Skeletal muscle satellite cell (primary cell): ENCODE results near the gene FBXO3.

Experiments
- H3K27me3 ChIP-seq: 2 replicates; pipeline ENCODE4 v1.7.0; 2013; ENCODE audit warnings: low read length; ENCODE audit not compliant: control insufficient read depth, insufficient read depth
- H3K36me3 ChIP-seq: 2 replicates; pipeline ENCODE4 v1.7.0; 2013; ENCODE audit warnings: mild to moderate bottlenecking, control low read depth, low read length; ENCODE audit not compliant: insufficient read depth
- H3K4me1 ChIP-seq: 2 replicates; pipeline ENCODE4 v1.7.0; 2013; ENCODE audit warnings: low read length; ENCODE audit not compliant: control insufficient read depth, insufficient read depth
- H3K4me2 ChIP-seq: 2 replicates; pipeline ENCODE4 v1.7.0; 2013; ENCODE audit warnings: mild to moderate bottlenecking, low read length
- H3K4me3 ChIP-seq: 2 replicates; pipeline ENCODE4 v1.7.0; 2013; ENCODE audit warnings: low read length
- H3K9ac ChIP-seq: 2 replicates; pipeline ENCODE4 v1.7.0; 2013; ENCODE audit warnings: mild to moderate bottlenecking, low read depth, low read length, moderate library complexity
- H3K9me3 ChIP-seq: replicated peaks from 2 replicates; pipeline ENCODE4 v1.7.0; 2013; ENCODE audit warnings: mild to moderate bottlenecking, control low read depth, low read length

The FBXO3 gene

DNA sequence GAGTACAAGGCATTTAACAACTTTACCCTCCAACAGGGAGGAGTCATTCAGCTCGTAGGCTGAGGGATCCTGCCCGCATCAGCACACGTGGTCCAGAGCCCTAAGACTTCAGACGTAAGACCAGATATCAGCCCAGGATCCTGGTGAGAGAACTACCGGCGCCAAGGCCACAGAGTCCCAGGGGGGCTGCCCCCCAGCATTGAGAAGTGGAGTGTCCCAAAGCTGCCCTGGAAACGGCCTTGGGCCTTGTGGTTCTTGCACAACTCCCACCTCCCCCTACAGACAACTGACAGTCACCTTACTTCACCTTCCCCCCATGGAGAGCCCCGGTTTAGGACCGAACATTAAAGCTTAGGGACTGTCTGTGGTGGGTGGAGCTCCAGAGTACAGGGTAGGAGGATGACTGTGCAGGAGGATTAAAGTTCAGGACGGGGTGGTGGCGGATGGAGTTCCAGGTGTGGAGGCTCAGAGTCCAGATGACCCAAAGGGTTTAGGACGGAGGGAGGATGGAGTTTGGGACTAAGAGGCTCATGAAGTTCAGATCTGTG, 74.7 kb downstream of the FBXO3 start:
- Histone ChIP-seq H3K9me3 (no peaks in the 10 kb centered on the region), H3K4me2 (peak overlapping the region; percentile 74), H3K36me3 (peaks cover 11% of the 10 kb centered on the region), H3K4me1 (peaks cover 73% of the 10 kb centered on the region), H3K4me3 (peak overlapping the region; percentile 55), H3K9ac (peak overlapping the region; percentile 79), H3K27me3 (no peaks in the 10 kb centered on the region)

DNA sequence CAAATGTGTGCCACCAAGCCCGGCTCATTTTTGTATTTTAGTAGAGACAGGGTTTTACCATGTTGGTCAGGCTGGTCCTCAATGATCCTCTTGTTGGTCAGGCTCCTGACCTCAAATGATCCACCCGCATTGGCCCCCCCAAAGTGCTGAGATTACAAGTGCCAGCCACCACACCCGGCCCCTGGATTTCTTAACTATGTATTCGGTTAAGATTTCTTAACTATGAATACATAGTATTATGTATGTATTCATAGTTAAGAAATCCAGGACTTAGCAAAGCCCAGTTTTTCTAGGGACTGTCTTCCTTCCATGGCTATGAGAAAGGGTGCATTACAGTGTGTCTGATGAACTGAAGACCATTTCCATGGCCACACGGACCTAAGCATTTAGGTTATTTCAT, 75.4 kb downstream of the FBXO3 start:
- no peak overlapping the region for H3K4me2 ChIP-seq
- peaks cover 4% of the 10 kb centered on the region for H3K36me3 ChIP-seq
- no peaks in the 10 kb centered on the region for H3K27me3 ChIP-seq
- H3K9ac ChIP-seq = no peak overlapping the region
- no peak overlapping the region for H3K4me3 ChIP-seq
- no peaks in the 10 kb centered on the region for H3K9me3 ChIP-seq
- H3K4me1 ChIP-seq = peaks cover 73% of the 10 kb centered on the region

DNA sequence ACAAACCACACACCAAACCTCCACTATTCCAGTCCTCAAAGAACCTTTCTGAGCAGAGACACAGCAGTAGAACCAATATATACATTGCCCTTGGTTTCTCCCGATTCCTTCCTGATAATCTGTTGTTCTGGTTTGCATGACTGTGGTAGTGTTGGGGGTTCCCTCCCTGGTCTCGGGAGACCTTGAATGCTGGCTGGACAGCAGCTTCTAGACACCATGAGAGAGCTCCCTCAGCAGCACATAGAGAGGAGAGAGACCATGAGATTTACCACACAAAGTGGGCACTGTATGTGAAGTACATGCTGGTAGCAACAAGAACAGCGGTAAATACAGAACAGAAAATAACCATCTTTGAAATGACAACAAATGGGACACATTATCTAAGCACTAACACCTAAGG, 76.3 kb downstream of the FBXO3 start:
- Histone ChIP-seq H3K36me3 (peaks cover 3% of the 10 kb centered on the region), H3K27me3 (no peaks in the 10 kb centered on the region), H3K9me3 (no peaks in the 10 kb centered on the region), H3K4me3 (no peak overlapping the region), H3K9ac (no peak overlapping the region), H3K4me1 (peaks cover 72% of the 10 kb centered on the region), H3K4me2 (no peak overlapping the region)

DNA sequence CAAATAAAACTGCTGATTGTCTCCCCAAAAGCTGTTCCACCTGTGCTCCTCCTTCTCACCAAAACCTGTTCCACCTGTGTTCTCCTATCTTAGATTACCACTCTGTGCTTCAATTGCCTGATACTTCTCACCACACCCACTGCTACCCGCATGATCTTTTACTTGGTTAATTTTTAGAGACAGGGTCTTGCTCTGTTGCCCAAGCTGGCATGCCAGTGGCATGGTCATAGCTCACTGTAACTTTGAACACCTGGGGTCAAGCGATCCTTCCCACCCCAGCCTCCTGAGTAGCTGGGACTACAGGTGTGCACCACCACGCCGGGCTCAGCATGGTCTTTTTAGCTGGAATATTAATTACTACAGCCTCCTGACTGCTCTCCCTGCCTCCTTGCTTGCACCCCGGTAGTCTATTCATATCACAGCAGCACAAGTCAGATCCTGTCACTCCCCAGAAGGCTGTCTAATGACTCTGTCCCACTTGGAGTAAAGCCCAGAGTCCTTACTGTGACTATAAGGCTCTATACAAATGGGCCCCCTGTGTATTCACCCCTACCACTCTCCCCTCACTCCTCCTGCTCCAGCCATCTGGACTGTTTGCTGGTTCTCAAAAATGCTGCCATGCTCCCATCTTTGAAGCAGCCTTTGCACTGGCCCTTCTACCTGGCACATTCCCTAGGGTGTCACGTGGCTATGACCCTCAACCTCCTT, 77.2 kb downstream of the FBXO3 start:
- Histone ChIP-seq H3K4me1 (peaks cover 71% of the 10 kb centered on the region), H3K9me3 (no peaks in the 10 kb centered on the region), H3K27me3 (no peaks in the 10 kb centered on the region), H3K9ac (no peak overlapping the region), H3K36me3 (no peaks in the 10 kb centered on the region), H3K4me3 (no peak overlapping the region), H3K4me2 (no peak overlapping the region)

DNA sequence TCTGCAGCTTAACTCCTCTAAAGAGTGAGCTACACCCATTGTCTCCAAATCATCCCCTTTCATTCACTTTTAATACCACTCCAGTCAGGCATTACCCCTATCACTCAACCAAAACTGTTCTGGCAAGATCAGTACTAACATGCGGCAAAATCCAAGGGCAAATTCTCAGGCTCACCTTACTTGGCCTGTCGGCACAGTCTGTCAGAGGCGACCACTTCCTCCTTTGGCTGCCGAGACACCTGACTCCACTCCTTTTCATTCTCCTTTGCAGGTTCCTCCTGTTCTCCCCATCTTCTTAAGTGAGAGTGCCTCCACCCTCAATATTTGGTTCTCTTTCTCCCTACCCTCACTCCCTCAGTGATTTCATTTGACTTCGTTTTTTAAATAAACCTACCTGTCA, 77.9 kb downstream of the FBXO3 start:
- H3K9me3 ChIP-seq = no peaks in the 10 kb centered on the region
- H3K36me3 ChIP-seq = no peaks in the 10 kb centered on the region
- H3K27me3 ChIP-seq = no peaks in the 10 kb centered on the region
- peaks cover 71% of the 10 kb centered on the region for H3K4me1 ChIP-seq
- H3K4me2 ChIP-seq = no peak overlapping the region
- no peak overlapping the region for H3K4me3 ChIP-seq
- H3K9ac ChIP-seq = no peak overlapping the region

DNA sequence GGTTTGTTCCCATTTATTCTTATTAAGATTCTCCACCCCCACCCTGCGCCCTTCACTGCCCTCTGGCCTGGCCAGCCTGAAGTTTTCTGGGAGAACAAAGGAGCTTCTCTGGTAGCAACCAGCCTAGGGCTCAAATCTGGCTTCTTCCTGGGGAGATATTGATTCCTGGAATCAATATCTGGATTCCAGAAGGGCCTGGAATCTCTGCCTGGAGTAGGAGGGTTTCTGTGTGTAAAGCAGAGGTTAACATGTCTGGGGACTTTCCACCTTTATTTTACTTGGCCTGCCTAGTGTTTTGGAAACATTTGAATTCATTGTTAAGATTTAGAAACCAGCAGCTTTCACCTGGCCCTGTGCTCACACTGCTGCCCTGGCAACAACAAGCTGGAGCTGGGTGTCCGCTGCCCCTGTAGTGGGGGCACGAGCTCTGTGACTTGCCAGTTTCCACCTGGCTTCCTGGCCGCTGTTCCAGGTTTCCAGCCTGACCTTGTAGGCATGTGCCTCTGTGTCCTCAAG, 79.2 kb downstream of the FBXO3 start:
- Histone ChIP-seq H3K9ac (peak overlapping the region; percentile 23), H3K36me3 (no peaks in the 10 kb centered on the region), H3K4me1 (peaks cover 73% of the 10 kb centered on the region), H3K9me3 (no peaks in the 10 kb centered on the region), H3K4me2 (no peak overlapping the region), H3K4me3 (no peak overlapping the region), H3K27me3 (no peaks in the 10 kb centered on the region)

DNA sequence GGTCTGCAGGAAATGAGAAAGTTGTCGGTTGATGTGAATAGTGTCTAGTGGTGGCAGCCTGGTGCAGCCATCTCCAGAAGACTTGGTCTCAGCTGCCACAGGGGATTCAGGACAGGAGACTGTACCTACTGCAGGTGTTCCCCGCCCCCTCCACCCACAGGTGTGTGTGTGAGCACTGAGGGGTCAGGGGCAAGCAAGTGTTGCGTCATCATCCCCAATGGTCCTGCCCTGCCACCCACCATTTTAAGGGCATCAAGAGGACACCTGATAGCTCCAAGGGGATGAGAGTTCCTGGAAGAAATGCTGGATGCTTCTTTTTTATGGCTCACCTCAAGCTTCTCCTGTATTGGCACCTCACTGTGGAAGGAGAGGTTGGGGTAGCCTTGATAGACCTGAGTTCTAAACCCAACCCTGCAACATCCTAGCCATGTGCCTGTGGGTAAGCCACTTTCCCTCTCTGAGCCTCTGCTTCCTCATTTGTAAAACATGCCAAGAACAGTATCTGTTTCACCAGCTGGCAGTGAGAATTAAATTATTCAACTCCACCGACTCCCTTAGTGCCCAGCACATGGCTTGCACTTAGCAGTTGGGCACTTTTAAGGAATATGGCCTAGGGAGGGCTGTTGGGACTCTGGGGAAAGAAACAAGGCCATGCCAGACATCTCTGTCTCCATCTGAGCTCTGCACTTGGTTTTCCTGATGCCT, 79.8 kb downstream of the FBXO3 start:
- no peak overlapping the region for H3K4me2 ChIP-seq
- no peaks in the 10 kb centered on the region for H3K27me3 ChIP-seq
- no peaks in the 10 kb centered on the region for H3K36me3 ChIP-seq
- no peak overlapping the region for H3K4me3 ChIP-seq
- peaks cover 72% of the 10 kb centered on the region for H3K4me1 ChIP-seq
- peak overlapping the region; percentile 23 for H3K9ac ChIP-seq
- no peaks in the 10 kb centered on the region for H3K9me3 ChIP-seq

DNA sequence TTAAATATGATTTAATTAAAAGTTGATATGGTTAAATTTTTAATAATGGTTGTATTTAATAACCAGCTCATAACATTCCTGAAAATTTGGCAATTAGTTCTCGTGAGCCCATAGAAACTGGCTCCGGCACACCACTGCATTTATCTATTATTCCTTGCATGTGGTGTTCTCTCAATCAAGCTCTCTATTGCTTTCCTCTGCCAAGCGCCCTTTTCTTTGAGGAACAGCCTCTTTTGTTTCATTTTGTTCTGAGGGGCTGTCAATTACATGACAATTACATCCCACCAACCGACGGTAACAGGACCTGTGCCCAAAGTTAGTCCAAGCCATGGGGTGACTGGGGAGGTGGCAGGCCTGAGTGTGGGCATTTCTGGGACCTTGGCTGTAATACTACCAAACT, 81.8 kb downstream of the FBXO3 start:
- Histone ChIP-seq H3K9me3 (no peaks in the 10 kb centered on the region), H3K36me3 (no peaks in the 10 kb centered on the region), H3K4me1 (peaks cover 77% of the 10 kb centered on the region), H3K4me2 (peak overlapping the region; percentile 77), H3K9ac (peak overlapping the region; percentile 90), H3K27me3 (no peaks in the 10 kb centered on the region), H3K4me3 (peak overlapping the region; percentile 15)

DNA sequence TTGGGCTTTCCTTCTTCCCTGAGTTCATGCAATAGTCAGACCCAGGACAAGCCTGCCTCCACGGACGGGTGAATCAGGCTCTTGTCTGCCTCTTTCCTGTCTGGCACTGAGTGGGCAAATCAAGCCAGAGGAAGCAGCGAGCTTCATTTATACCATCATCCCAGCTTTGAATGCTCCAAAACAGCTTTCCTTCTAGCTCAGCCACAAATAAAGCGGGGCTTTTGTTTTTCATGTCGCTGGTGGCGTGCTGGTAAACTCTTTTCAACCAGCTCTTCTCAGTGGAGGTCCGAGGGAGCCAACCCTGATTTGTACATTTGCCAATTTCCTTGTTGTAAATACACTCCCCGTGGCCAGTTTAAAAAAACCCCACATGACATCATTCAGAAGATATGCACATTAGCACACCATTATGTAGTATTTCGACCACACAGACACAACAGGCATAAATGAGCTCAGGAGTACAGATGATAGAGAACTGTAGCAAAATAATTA, 82.3 kb downstream of the FBXO3 start:
- peaks cover 77% of the 10 kb centered on the region for H3K4me1 ChIP-seq
- no peaks in the 10 kb centered on the region for H3K36me3 ChIP-seq
- H3K9ac ChIP-seq = peak overlapping the region; percentile 90
- no peaks in the 10 kb centered on the region for H3K9me3 ChIP-seq
- H3K27me3 ChIP-seq = no peaks in the 10 kb centered on the region
- H3K4me2 ChIP-seq = peak overlapping the region; percentile 77
- H3K4me3 ChIP-seq = peak overlapping the region; percentile 56

DNA sequence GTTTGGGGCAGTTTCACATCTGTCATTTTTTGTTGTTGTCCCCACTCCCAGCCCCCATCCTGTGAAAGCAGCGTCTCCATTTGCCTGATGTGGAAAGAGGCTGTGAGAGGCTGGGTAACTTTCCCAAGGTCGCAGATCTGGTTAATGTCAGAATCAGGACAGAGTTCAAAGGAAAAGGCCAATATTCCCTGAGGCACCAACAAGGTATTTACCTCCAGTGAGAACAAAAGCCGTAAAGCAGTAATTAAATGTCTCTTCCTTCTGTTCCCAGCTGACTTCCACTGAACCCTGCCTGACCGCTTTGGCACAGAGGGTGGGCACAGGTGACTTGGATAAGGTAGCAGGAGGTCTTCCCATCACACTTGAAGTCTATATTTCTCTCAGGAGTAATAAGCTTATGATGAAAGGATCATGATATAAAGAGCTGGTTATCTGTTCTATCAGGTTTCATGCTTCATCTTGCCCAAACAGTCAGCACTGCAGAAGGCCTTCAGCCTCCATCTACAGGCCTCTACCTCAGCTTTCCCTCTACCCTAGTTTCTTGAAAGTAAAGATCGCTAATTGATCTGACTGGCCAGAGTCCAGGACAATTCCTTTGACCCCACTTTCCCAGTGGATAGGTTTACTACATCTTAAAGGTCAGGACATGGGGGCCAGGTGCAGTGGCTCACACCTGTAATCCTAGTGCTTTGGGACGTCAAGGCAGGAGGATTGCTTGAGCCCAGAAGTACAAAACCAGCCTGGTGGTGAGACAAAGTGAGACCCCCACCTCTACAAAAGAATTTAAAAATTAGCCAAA, 83.1 kb downstream of the FBXO3 start:
- Histone ChIP-seq H3K36me3 (no peaks in the 10 kb centered on the region), H3K4me2 (peak overlapping the region; percentile 77), H3K4me1 (peaks cover 75% of the 10 kb centered on the region), H3K4me3 (peak overlapping the region; percentile 56), H3K27me3 (no peaks in the 10 kb centered on the region), H3K9ac (peak overlapping the region; percentile 90), H3K9me3 (no peaks in the 10 kb centered on the region)
